WTC11 (cell line): ENCODE measurements around the gene KCNIP1. TPM values are rescaled to one million over a fixed set of nuclear protein-coding genes. Genes with fewer than 3 reads are reported as not detected.

Source experiments
- ATAC-seq: fragments of 200-7000 bp; cut with Tn5 transposase; 2 replicates; pipeline ENCODE4 v1.10.0; 2021; ENCODE audit warnings: mild to moderate bottlenecking, moderate library complexity
- CTCF ChIA-PET: fragments of 300-600 bp; sonication (Branson Sonifier 250); formaldehyde crosslinking; loops from one replicate; lab custom pipeline; 2021; ENCODE audit warnings: antibody characterized with exemption; lab: Charles Lee
- POLR2A ChIA-PET: fragments of 350-600 bp; sonication (Branson Sonifier 250); formaldehyde crosslinking; loops from one replicate; lab custom pipeline; 2021; ENCODE audit warnings: antibody characterized with exemption; lab: Charles Lee
- DNase-seq: peaks from one replicate; pipeline ENCODE4 v3.0.0; 2021; ENCODE audit warnings: low spot score
- H3K27ac Mint-ChIP-seq: 2 replicates; pipeline ENCODE4 v1.8.0; 2021; ENCODE audit warnings: mixed read lengths
- H3K27me3 Mint-ChIP-seq: 2 replicates; pipeline ENCODE4 v1.8.0; 2021; ENCODE audit warnings: low read depth, mild to moderate bottlenecking, moderate library complexity, mixed read lengths
- H3K36me3 Mint-ChIP-seq: 2 replicates; pipeline ENCODE4 v1.8.0; 2021; ENCODE audit warnings: mixed read lengths
- H3K4me1 Mint-ChIP-seq: 2 replicates; pipeline ENCODE4 v1.8.0; 2022; ENCODE audit warnings: mixed read lengths
- H3K4me3 Mint-ChIP-seq: 2 replicates; pipeline ENCODE4 v1.8.0; 2021; ENCODE audit warnings: mild to moderate bottlenecking, moderate library complexity, mixed read lengths
- H3K9me3 Mint-ChIP-seq: 2 replicates; pipeline ENCODE4 v1.8.0; 2021; ENCODE audit warnings: mixed read lengths
- ARID4B ChIP-seq: sonication (generic); formaldehyde crosslinking; IDR thresholded peaks from 2 replicates; pipeline ENCODE4 v1.8.0; 2023; ENCODE audit warnings: missing genetic modification reagents, mild to moderate bottlenecking, borderline replicate concordance
- ATF1 ChIP-seq: sonication (generic); formaldehyde crosslinking; IDR thresholded peaks from 2 replicates; pipeline ENCODE4 v1.8.1; 2023; ENCODE audit warnings: mild to moderate bottlenecking, moderate library complexity, missing genetic modification reagents
- ATF3 ChIP-seq: sonication (generic); formaldehyde crosslinking; conservative IDR thresholded peaks from 2 replicates; pipeline ENCODE4 v1.8.1; 2022; ENCODE audit warnings: mild to moderate bottlenecking, missing genetic modification reagents
- ELF4 ChIP-seq: sonication (generic); formaldehyde crosslinking; IDR thresholded peaks from 2 replicates; pipeline ENCODE4 v1.8.1; 2022; ENCODE audit warnings: low read depth, mild to moderate bottlenecking, moderate library complexity, missing genetic modification reagents
- ERG ChIP-seq: fragments of 250-450 bp; sonication (Bioruptor Pico); IDR thresholded peaks from 2 replicates; pipeline ENCODE4 v1.8.0; 2021; ENCODE audit warnings: mild to moderate bottlenecking
- FOXP1 ChIP-seq: sonication (generic); formaldehyde crosslinking; IDR thresholded peaks from 2 replicates; pipeline ENCODE4 v1.8.0; 2022; ENCODE audit warnings: missing genetic modification reagents, mild to moderate bottlenecking, moderate library complexity, borderline replicate concordance
- JAZF1 ChIP-seq: fragments of 250-450 bp; sonication (Bioruptor Pico); IDR thresholded peaks from 2 replicates; pipeline ENCODE4 v1.9.0; 2021; ENCODE audit warnings: moderate library complexity, mild to moderate bottlenecking, inconsistent platforms
- PRRX2 ChIP-seq: fragments of 250-450 bp; sonication (Bioruptor Pico); IDR thresholded peaks from 2 replicates; pipeline ENCODE4 v1.8.0; 2021; ENCODE audit warnings: mild to moderate bottlenecking
- RELA ChIP-seq: sonication (generic); formaldehyde crosslinking; IDR thresholded peaks from 2 replicates; pipeline ENCODE4 v1.8.1; 2022; ENCODE audit warnings: missing genetic modification reagents, mild to moderate bottlenecking, borderline replicate concordance
- SOX15 ChIP-seq: fragments of 250-450 bp; sonication (Bioruptor Pico); IDR thresholded peaks from 2 replicates; pipeline ENCODE4 v1.9.0; 2021; ENCODE audit warnings: mild to moderate bottlenecking
- SP1 ChIP-seq: sonication (generic); formaldehyde crosslinking; conservative IDR thresholded peaks from 2 replicates; pipeline ENCODE4 v1.8.1; 2022; ENCODE audit warnings: missing genetic modification reagents
- ZBTB21 ChIP-seq: sonication (generic); formaldehyde crosslinking; IDR thresholded peaks from 2 replicates; pipeline ENCODE4 v1.8.1; 2023; ENCODE audit warnings: mild to moderate bottlenecking, missing genetic modification reagents, borderline replicate concordance
- ZNF317 ChIP-seq: sonication (generic); formaldehyde crosslinking; IDR thresholded peaks from 2 replicates; pipeline ENCODE4 v1.8.1; 2023; ENCODE audit warnings: low read depth, mild to moderate bottlenecking, moderate library complexity, missing genetic modification reagents, borderline replicate concordance
- ZNF396 ChIP-seq: fragments of 250-450 bp; sonication (Bioruptor Pico); IDR thresholded peaks from 2 replicates; pipeline ENCODE4 v1.8.0; 2021; ENCODE audit warnings: mild to moderate bottlenecking, moderate library complexity, borderline replicate concordance
- ZNF416 ChIP-seq: fragments of 250-450 bp; sonication (Bioruptor Pico); IDR thresholded peaks from 2 replicates; pipeline ENCODE4 v1.9.0; 2021; ENCODE audit warnings: mild to moderate bottlenecking, inconsistent platforms
- ZNF423 ChIP-seq: fragments of 250-450 bp; sonication (Bioruptor Pico); IDR thresholded peaks from 2 replicates; pipeline ENCODE4 v2.1.2; 2022; ENCODE audit warnings: mild to moderate bottlenecking, moderate library complexity
- total RNA-seq: library from RNA; stranded (reverse); gene quantifications from 3 replicates; pipeline ENCODE4 v1.2.3, GENCODE V29; 2021
- TF ChIP-seq, protein P1 (sequence below): sonication (generic); formaldehyde crosslinking; IDR thresholded peaks from 2 replicates; pipeline ENCODE4 v1.8.0; 2022; ENCODE audit warnings: mild to moderate bottlenecking, missing genetic modification reagents
- TF ChIP-seq, protein P2 (sequence below): sonication (generic); formaldehyde crosslinking; IDR thresholded peaks from 2 replicates; pipeline ENCODE4 v1.8.1; 2023; ENCODE audit warnings: mild to moderate bottlenecking, missing genetic modification reagents

Gene KCNIP1
- total RNA-seq, 1 experiment from 2014 or later = 0.59 TPM

DNA sequence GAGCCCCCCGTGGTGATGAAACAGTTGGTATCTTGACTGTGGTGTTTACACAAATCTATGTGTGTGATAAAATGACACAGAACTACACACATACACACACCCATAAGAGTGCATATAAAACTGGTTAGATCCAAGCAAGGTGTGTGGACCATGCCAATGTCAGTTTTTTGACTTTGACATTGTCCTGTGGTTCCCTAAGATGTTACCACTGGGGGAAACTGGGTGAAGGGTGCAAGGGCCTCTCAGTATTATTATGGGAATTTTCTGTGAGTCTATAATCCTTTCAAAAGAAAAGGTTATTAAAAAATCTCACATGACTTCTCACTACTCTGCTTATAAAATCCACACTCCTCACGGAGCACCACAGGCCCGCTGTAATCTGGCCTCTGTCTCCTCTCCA is 13.4 kb upstream of the KCNIP1 start:
- H3K27ac Mint-ChIP-seq = no peak overlapping the region
- TF ChIP-seq FOXP1 (CRISPR knock-in tag) = no peak
- TF ChIP-seq, protein P1, sequence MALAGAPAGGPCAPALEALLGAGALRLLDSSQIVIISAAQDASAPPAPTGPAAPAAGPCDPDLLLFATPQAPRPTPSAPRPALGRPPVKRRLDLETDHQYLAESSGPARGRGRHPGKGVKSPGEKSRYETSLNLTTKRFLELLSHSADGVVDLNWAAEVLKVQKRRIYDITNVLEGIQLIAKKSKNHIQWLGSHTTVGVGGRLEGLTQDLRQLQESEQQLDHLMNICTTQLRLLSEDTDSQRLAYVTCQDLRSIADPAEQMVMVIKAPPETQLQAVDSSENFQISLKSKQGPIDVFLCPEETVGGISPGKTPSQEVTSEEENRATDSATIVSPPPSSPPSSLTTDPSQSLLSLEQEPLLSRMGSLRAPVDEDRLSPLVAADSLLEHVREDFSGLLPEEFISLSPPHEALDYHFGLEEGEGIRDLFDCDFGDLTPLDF (CRISPR knock-in tag) = no peak
- no peak for TF ChIP-seq PRRX2
- TF ChIP-seq ZNF396 = no peak
- no peak for TF ChIP-seq ERG (CRISPR knock-in tag)
- no peak for TF ChIP-seq ELF4 (CRISPR knock-in tag)
- no peak for TF ChIP-seq ZNF416
- TF ChIP-seq, all 79 proteins: peak for 0
- Mint-ChIP-seq H3K4me1 (peaks cover 12% of the 10 kb centered on the region), H3K9me3 (no peaks in the 10 kb centered on the region), H3K4me3 (no peak overlapping the region), H3K27me3 (no peaks in the 10 kb centered on the region), H3K36me3 (no peaks in the 10 kb centered on the region)
- DNase-seq = no peak
- ChIA-PET CTCF (no interaction called here), POLR2A (no interaction called here)
- no peak for ATAC-seq

DNA sequence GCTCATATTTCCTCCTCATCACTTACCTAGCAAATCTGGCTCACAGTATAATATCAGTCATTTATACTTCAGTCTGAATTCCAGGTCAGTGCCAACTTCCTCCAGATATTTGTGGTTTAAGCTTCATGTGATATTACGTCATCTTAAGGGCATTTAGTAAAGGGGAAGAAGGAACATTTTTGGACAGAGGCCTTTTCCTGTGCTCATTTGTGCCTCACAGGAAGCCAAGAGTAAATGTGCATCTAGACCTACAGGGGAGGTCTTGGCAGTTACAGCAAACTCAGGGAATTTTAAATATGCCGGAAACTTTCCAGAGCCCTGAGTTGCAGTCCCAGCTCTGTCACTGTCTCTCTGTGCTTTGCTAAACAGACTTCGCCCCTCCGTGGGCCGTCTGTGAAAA is 12.3 kb upstream of the KCNIP1 start:
- Mint-ChIP-seq H3K27ac (no peak overlapping the region), H3K36me3 (no peaks in the 10 kb centered on the region), H3K27me3 (no peaks in the 10 kb centered on the region), H3K4me3 (no peak overlapping the region), H3K4me1 (peaks cover 12% of the 10 kb centered on the region), H3K9me3 (no peaks in the 10 kb centered on the region)
- TF ChIP-seq ZNF317 = no peak
- TF ChIP-seq, protein P2, sequence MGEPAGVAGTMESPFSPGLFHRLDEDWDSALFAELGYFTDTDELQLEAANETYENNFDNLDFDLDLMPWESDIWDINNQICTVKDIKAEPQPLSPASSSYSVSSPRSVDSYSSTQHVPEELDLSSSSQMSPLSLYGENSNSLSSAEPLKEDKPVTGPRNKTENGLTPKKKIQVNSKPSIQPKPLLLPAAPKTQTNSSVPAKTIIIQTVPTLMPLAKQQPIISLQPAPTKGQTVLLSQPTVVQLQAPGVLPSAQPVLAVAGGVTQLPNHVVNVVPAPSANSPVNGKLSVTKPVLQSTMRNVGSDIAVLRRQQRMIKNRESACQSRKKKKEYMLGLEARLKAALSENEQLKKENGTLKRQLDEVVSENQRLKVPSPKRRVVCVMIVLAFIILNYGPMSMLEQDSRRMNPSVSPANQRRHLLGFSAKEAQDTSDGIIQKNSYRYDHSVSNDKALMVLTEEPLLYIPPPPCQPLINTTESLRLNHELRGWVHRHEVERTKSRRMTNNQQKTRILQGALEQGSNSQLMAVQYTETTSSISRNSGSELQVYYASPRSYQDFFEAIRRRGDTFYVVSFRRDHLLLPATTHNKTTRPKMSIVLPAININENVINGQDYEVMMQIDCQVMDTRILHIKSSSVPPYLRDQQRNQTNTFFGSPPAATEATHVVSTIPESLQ (CRISPR knock-in tag) = no peak
- no peak for TF ChIP-seq SP1 (CRISPR knock-in tag)
- TF ChIP-seq ATF3 (CRISPR knock-in tag) = no peak
- CTCF ChIA-PET = interaction anchor here (2.3 kb wide), 1 partner anchor 18 kb away, joined by 8 read pairs; no protein-coding TSS in a partner anchor
- no peak for ATAC-seq
- DNase-seq = no peak
- POLR2A ChIA-PET = no interaction called here

- ChIA-PET POLR2A (no interaction called here), CTCF (interaction anchor here (2.3 kb wide), 1 partner anchor 16 kb away, joined by 8 read pairs; no protein-coding TSS in a partner anchor)
- no peak overlapping the region for H3K4me3 Mint-ChIP-seq
- H3K27ac Mint-ChIP-seq = no peak overlapping the region
- DNase-seq (no peak), ATAC-seq (no peak)
- H3K27me3 Mint-ChIP-seq = no peaks in the 10 kb centered on the region
- no peaks in the 10 kb centered on the region for H3K36me3 Mint-ChIP-seq
- H3K9me3 Mint-ChIP-seq = no peaks in the 10 kb centered on the region
- TF ChIP-seq SOX15 (CRISPR knock-in tag) (no peak), ZNF423 (no peak), ATF1 (CRISPR knock-in tag) (no peak), ZBTB21 (no peak), RELA (CRISPR knock-in tag) (no peak), JAZF1 (CRISPR knock-in tag) (no peak), ARID4B (CRISPR knock-in tag) (no peak)
- peaks cover 12% of the 10 kb centered on the region for H3K4me1 Mint-ChIP-seq
Measured at GRCh38 chr5:170493028-170493820, 10.6 kb upstream of the KCNIP1 start.
